Endothelial cell of umbilical vein (primary cell): ENCODE measurements around the gene RHEBL1. TPM values are rescaled to one million over a fixed set of nuclear protein-coding genes. Genes with fewer than 3 reads are reported as not detected.

Experiments
- BruUV-seq: library from RNA; stranded (reverse); fragments of 400-500 nt; replicated peaks from 2 replicates; lab custom pipeline; 2021; lab: Mats Ljungman, UMichigan
- CTCF ChIA-PET: fragments of 300-600, 350-600 bp; sonication (Branson Sonifier 250); formaldehyde crosslinking; loops from one replicate; lab custom pipeline; 2021; ENCODE audit warnings: antibody characterized with exemption, inconsistent platforms; lab: Charles Lee
- POLR2A ChIA-PET: fragments of 300-600, 350-600 bp; sonication (Branson Sonifier 250); formaldehyde crosslinking; loops from one replicate; lab custom pipeline; 2021; ENCODE audit warnings: antibody characterized with exemption, inconsistent platforms; lab: Charles Lee
- DNase-seq: peaks from one replicate; pipeline ENCODE4 v3.0.0-alpha.2; 2011; ENCODE audit warnings: low read depth, low spot score
- FAIRE-seq: peaks from 2 replicates; lab custom pipeline; 2011; peaks lifted over from hg19 to GRCh38; lab: Jason Lieb, UNC
- H2AFZ ChIP-seq: 2 replicates; pipeline ENCODE4 v1.6.0; 2012; ENCODE audit warnings: low read depth, low read length, control low read depth, inconsistent platforms
- H3K27ac ChIP-seq: 2 replicates; pipeline ENCODE4 v1.5.1; 2011; ENCODE audit warnings: low read depth, mild to moderate bottlenecking, control low read depth, low read length, moderate library complexity; ENCODE audit not compliant: insufficient read depth
- H3K27me3 ChIP-seq, 2 experiments: 2 replicates each; pipeline versions ENCODE4 v1.6.0 to v1.6.1; 2011; ENCODE audit warnings: low read length in 2 of 2, mixed read lengths in 1 of 2; ENCODE audit not compliant: control insufficient read depth in 2 of 2, insufficient read depth in 2 of 2
- H3K36me3 ChIP-seq, 2 experiments: 2 replicates in 1 of 2; 3 replicates in 1 of 2; pipeline ENCODE4 v1.5.1; 2011; ENCODE audit warnings: low read length in 2 of 2, mild to moderate bottlenecking in 1 of 2, moderate library complexity in 1 of 2; ENCODE audit not compliant: control insufficient read depth in 2 of 2, insufficient read depth in 2 of 2; ENCODE audit errors: extremely low read depth in 1 of 2
- H3K4me1 ChIP-seq: 3 replicates; pipeline ENCODE4 v1.5.1; 2011; ENCODE audit warnings: mild to moderate bottlenecking, low read length; ENCODE audit not compliant: control insufficient read depth, insufficient read depth; ENCODE audit errors: extremely low read depth
- H3K4me2 ChIP-seq: 2 replicates; pipeline ENCODE4 v1.6.1; 2011; ENCODE audit warnings: low read length, control low read depth, mixed read lengths; ENCODE audit not compliant: insufficient read depth
- H3K4me3 ChIP-seq, 3 experiments: fragments of 200-600 bp in 1 of 3; sonication (generic), shearing (Covaris generic) in 1 of 3; replicated peaks in 1 of 3; 2 replicates each; pipeline ENCODE4 v1.5.1; 2011 to 2016; ENCODE audit warnings: control low read depth in 3 of 3, low read length in 3 of 3, mild to moderate bottlenecking in 2 of 3, inconsistent platforms in 1 of 3, low read depth in 1 of 3, moderate library complexity in 1 of 3; ENCODE audit not compliant: insufficient read depth in 1 of 3
- H3K79me2 ChIP-seq: 2 replicates; pipeline ENCODE4 v1.6.0; 2012; ENCODE audit warnings: low read length, inconsistent platforms; ENCODE audit not compliant: control insufficient read depth, insufficient read depth
- H3K9ac ChIP-seq: replicated peaks from 2 replicates; pipeline ENCODE3; 2011; ENCODE audit warnings: low read length, control low read depth; ENCODE audit not compliant: insufficient read depth; ENCODE audit errors: extremely low read depth
- H3K9me1 ChIP-seq: replicated peaks from 3 replicates; pipeline ENCODE4 v1.6.0; 2011; ENCODE audit warnings: mild to moderate bottlenecking, low read length; ENCODE audit not compliant: control insufficient read depth, insufficient read depth; ENCODE audit errors: extremely low read depth
- H3K9me3 ChIP-seq: replicated peaks from 2 replicates; pipeline ENCODE4 v1.5.1; 2012; ENCODE audit warnings: low read length, inconsistent platforms; ENCODE audit not compliant: control insufficient read depth, insufficient read depth
- H4K20me1 ChIP-seq: replicated peaks from 2 replicates; pipeline ENCODE3; 2011; ENCODE audit warnings: mild to moderate bottlenecking, low read length; ENCODE audit not compliant: control insufficient read depth, insufficient read depth; ENCODE audit errors: extremely low read depth
- CTCF ChIP-seq, 2 donors: IDR thresholded peaks; 1 replicate in 1 of 2; 2 replicates in 1 of 2; pipeline ENCODE4 v1.5.1; 2011; ENCODE audit warnings: low read length in 2 of 2, mild to moderate bottlenecking in 2 of 2, moderate library complexity in 2 of 2, control low read depth in 1 of 2, inconsistent platforms in 1 of 2, low read depth in 1 of 2; ENCODE audit not compliant: insufficient read depth in 1 of 2; ENCODE audit errors: extremely low read depth in 1 of 2
- EZH2 ChIP-seq: IDR thresholded peaks from 2 replicates; pipeline ENCODE4 v1.6.1; 2012; ENCODE audit warnings: borderline replicate concordance, low read depth, mild to moderate bottlenecking, moderate library complexity, low read length, inconsistent platforms; ENCODE audit not compliant: severe bottlenecking
- FOS ChIP-seq: IDR thresholded peaks from 2 replicates; pipeline ENCODE4 v1.6.1; 2011; ENCODE audit warnings: mild to moderate bottlenecking, low read length, moderate library complexity, borderline replicate concordance; ENCODE audit not compliant: insufficient read depth
- GATA2 ChIP-seq: IDR thresholded peaks from 2 replicates; pipeline ENCODE4 v1.7.0; 2011; ENCODE audit warnings: low read depth, mild to moderate bottlenecking, moderate library complexity, mixed read lengths, low read length; ENCODE audit not compliant: insufficient read length, insufficient read depth
- JUN ChIP-seq: IDR thresholded peaks from 2 replicates; pipeline ENCODE4 v1.6.1; 2011; ENCODE audit warnings: borderline replicate concordance, low read depth; ENCODE audit not compliant: insufficient read length, insufficient read depth
- MAX ChIP-seq: IDR thresholded peaks from 2 replicates; pipeline ENCODE4 v1.6.1; 2011; ENCODE audit not compliant: insufficient read depth, insufficient read length
- MYC ChIP-seq: IDR thresholded peaks from one replicate; pipeline ENCODE4 v1.6.1; 2011; ENCODE audit warnings: mild to moderate bottlenecking, low read depth, low read length
- POLR2A ChIP-seq: IDR thresholded peaks from 2 replicates; pipeline ENCODE4 v1.6.1; 2012; ENCODE audit warnings: low read depth, mild to moderate bottlenecking, control low read depth, low read length
- POLR2AphosphoS5 ChIP-seq: IDR thresholded peaks from 2 replicates; pipeline ENCODE4 v1.6.1; 2012; ENCODE audit warnings: low read depth, mild to moderate bottlenecking, control low read depth, low read length, moderate library complexity; ENCODE audit not compliant: insufficient read depth
- dilution Hi-C: fragments of 300-500 bp; cut with MboI; formaldehyde crosslinking; loops from one replicate; pipeline ENCODE4 v1.15.0; 2019; ENCODE audit warnings: low sequenced_read_pairs; ENCODE audit not compliant: extremely low pct_ligation_motif_present
- intact Hi-C: fragments of 100-400 bp; cut with micrococcal nuclease; formaldehyde crosslinking; loops from one replicate; pipeline ENCODE4 v1.10.0; 2022
- polyA plus RNA-seq, 4 experiments: library from polyadenylated mRNA; depleted of rRNA in 3 of 4; stranded (reverse) in 3 of 4; unstranded in 1 of 4; fragments of >200 nt; gene quantifications; 2 replicates each; pipeline versions ENCODE4 v1.2.1 to v1.2.3, GENCODE V29; 2011 to 2012; ENCODE audit warnings: missing spikeins in 1 of 4
- total RNA-seq: library from RNA; stranded (reverse); gene quantifications from 2 replicates; pipeline ENCODE4 v1.2.3, GENCODE V29; 2021

RHEBL1 gene
- total and polyA plus RNA-seq, 2 donors (not counting 3 experiments of a cell fraction or from before 2014, with no cell fraction given): 2.6 to 2.7 TPM

DNA sequence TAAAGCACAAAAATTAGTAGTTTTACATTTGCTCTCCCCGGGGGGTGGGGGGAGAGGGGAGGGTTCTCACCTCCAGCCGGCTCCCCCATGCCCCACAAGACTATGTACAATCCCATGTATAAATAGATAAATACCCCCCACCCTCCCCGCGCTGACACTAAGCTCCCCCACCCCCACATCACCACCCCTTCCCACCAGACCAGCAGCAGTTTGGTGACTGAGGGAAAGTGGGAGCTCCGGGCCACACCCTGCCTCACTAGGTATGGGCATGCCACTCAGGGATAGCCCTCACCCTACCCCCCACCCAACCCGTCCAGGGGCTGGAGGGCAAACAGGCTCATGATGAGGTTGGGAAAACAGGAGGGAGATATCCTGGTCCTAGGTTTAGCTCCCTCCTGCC, 49.3 kb downstream of the RHEBL1 start:
- Histone ChIP-seq H3K79me2 (peaks cover 7% of the 10 kb centered on the region), H3K27me3 (no peaks in the 10 kb centered on the region), H4K20me1 (no peaks in the 10 kb centered on the region), H3K9ac (no peak overlapping the region), H2AFZ (no peak overlapping the region), H3K27ac (no peak overlapping the region), H3K9me1 (no peaks in the 10 kb centered on the region), H3K9me3 (no peaks in the 10 kb centered on the region), H3K36me3 (peaks cover 12 to 29% of the 10 kb centered on the region in 2 experiments), H3K4me1 (peaks cover 16% of the 10 kb centered on the region), H3K4me2 (no peak overlapping the region), H3K4me3 (no peak overlapping the region)
- no peak for FAIRE-seq
- TF ChIP-seq CTCF (IDR thresholded peaks at IDR 0.05; ENCODE audit: extremely low read depth in 1 of 2, insufficient read depth in 1 of 2, low read depth in 1 of 2, low read length in 2 of 2): no peak
- no peak for TF ChIP-seq MAX
- no peak for TF ChIP-seq POLR2A
- no peak for TF ChIP-seq EZH2
- TF ChIP-seq MYC: no peak
- TF ChIP-seq GATA2: no peak
- TF ChIP-seq JUN: no peak
- no peak for TF ChIP-seq POLR2AphosphoS5
- TF ChIP-seq FOS: no peak
- DNase-seq: no peak
- POLR2A ChIA-PET: interaction anchor here (1.5 kb wide), 1 partner anchor 13 kb away, joined by 5 read pairs; no protein-coding TSS in a partner anchor
- intact Hi-C loops: no loop called here
- dilution Hi-C loops: no loop called here
- BruUV-seq: no TSS peak
- CTCF ChIA-PET: interaction anchor here (0.9 to 3.3 kb wide), 12 partner anchors 8 to 168 kb away, joined by 3 to 43 read pairs (median 6); partner anchors contain the start of gene DDN
